ENCODE data around the gene INPP5D.
"Not testable (repeated sequence)": the region's sequence is repeated elsewhere in the genome, so short reads cannot be mapped to it uniquely, and the experiment has no call there.

INPP5D gene

DNA sequence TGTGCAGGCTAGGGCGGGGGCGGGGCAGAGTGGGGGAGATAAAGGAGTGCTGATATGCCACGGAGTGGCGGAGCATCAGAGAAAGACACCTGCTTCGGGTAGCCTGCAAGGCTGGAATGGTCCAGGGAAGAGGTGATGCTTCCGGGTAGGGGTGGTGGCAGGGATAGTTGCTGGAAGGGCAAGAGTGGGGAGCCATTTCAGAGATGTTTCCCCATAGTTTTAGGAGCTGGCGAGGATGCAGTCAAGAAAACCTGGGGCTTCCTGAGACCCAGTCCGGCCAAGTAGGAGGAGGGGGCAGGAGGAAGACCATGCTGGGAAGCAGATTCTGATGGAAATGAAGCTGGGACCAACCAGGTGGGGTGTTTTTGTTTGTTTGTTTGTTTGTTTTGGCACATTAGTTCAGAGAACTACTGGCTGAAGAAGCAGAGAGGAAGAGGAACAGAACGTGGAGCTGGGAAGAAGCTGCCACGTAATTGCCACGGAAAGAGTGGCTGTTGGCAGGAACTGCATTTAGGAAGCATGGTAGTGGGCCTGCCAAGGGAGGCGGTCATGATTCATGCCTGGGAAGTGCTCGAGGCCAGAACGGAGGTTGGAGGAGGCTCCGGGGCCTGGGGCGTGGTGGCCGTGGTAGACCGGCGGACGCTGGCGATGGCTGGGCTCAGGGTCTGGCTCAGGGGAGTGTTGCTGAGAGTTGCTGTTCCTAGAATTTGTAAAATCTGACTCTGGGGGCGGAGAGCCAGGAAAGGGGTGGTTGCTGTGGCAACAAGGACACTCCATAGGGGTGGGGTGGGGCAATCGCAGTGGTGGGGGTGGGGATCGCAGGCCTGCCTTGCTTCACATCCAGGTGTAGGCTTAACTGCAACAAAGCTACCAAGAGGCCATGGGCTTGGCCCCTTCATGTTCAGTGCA is 8.6 kb upstream of the INPP5D start:
- WGBS, 2 experiments: 14 to 16% methylated on average over 24 of the region's 24 CpGs
- H3K27me3 ChIP-seq (ENCODE audit: control insufficient read depth, insufficient read depth, low read length, poor library complexity, severe bottlenecking): peaks cover 26% of the 10 kb centered on the region
- no peak overlapping the region for H3K4me3 ChIP-seq (ENCODE audit: insufficient read depth, low read depth, low read length)

DNA sequence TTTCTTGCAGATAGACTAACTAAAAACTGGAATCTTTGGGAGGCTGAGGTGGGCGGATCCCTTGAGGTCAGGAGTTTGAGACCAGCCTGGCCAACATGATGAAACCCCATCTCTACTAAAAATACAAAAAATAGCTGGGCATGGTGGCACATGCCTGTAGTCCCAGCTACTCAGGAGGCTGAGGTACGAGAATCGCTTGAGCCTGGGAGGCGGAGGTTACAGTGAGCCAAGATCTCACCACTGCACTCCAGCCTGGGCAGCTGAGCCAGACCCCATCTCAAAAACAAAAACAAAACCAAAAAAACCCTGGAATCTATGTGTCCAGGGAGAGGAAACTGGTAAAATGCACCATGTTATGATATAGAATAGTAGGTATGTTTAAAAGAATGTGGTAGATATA is 7.6 kb upstream of the INPP5D start:
- 91 to 96% methylated on average over 4 of the region's 4 CpGs for WGBS, 2 experiments
- peaks cover 26% of the 10 kb centered on the region for H3K27me3 ChIP-seq (ENCODE audit: control insufficient read depth, insufficient read depth, low read length, poor library complexity, severe bottlenecking)
- H3K9me3 ChIP-seq (ENCODE audit: control insufficient read depth, low read length); H3K27ac ChIP-seq (ENCODE audit: insufficient read depth, low read depth, low read length, poor library complexity, severe bottlenecking); H3K4me1 ChIP-seq (ENCODE audit: control insufficient read depth, insufficient read depth, low read length); H3K4me3 ChIP-seq (ENCODE audit: insufficient read depth, low read depth, low read length); H3K36me3 ChIP-seq (ENCODE audit: control insufficient read depth, insufficient read depth, low read length): not testable (repeated sequence)

More for the DNA sequence above, 8.6 kb upstream of the INPP5D start:
- Histone ChIP-seq H3K4me1 (ENCODE audit: control insufficient read depth, insufficient read depth, low read length) (peaks cover 5% of the 10 kb centered on the region), H3K9me3 (ENCODE audit: control insufficient read depth, low read length) (no peaks in the 10 kb centered on the region), H3K27ac (ENCODE audit: insufficient read depth, low read depth, low read length, poor library complexity, severe bottlenecking) (no peak overlapping the region), H3K36me3 (ENCODE audit: control insufficient read depth, insufficient read depth, low read length) (no peaks in the 10 kb centered on the region)

DNA sequence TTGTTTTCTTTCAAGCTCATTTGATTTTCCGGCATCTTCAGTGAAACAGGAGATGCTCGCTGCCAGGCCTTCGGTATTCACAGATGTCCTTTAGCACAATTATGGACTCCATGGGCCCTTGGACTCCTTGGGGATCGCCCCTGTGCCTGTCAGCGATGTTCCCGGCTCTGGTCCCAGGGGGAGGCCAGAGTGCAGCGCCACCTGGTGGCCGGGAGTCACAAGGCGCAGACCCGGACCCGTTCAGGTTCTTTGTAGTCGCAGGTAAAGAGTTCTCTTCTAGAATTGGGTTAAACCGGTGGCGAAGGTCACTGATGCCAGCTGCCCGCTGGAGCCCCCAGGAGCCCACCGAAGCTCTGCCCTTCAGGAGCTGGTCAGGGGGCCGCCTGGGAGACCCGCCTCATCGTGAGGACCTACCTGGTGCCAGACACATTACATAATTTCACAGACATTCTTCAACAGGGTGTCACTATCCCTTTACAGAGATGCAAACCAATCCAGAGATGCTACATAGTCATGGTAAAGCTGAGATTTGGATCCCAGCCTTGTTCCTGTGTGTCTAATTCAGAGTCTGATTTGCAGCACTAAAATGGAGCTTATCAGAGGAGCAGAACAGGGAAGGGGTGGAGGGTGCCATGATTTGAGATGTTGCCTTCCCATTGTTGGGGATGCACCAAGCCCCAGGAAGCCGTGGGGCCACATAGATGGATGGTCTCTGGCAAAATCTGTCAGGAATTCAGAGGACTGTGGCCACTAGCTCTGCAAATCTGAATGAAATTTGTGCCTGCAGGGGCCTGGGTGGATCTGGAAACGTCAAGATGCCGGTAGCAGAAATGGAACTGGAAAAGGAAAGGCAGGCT is 6.0 kb upstream of the INPP5D start:
- peaks cover 26% of the 10 kb centered on the region for H3K27me3 ChIP-seq (ENCODE audit: control insufficient read depth, insufficient read depth, low read length, poor library complexity, severe bottlenecking)
- H3K27ac ChIP-seq (ENCODE audit: insufficient read depth, low read depth, low read length, poor library complexity, severe bottlenecking): no peak overlapping the region
- no peaks in the 10 kb centered on the region for H3K36me3 ChIP-seq (ENCODE audit: control insufficient read depth, insufficient read depth, low read length)
- no peak overlapping the region for H3K4me3 ChIP-seq (ENCODE audit: insufficient read depth, low read depth, low read length)
- whole genome bisulfite sequencing, 2 experiments: 30 to 31% methylated on average over 22 of the region's 22 CpGs
- H3K9me3 ChIP-seq (ENCODE audit: control insufficient read depth, low read length): no peaks in the 10 kb centered on the region
- peaks cover under 1% of the 10 kb centered on the region for H3K4me1 ChIP-seq (ENCODE audit: control insufficient read depth, insufficient read depth, low read length)

DNA sequence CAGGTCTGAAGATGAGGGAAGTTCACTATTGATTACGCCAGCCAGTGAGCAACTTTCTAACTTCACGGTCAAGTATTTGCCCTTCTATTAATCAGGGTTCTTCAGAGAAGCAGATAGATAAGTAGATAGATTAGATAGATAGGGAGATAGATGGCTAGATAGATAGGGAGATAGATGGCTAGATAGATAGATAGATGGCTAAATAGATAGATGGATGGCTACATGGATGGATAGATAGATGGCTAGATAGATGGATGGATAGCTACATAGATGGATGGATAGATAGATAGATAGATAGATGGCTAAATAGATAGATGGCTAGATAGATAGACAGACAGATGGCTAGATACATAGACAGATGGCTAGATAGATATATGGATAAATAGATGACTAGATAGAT is 4.8 kb upstream of the INPP5D start:
- Histone ChIP-seq H3K9me3 (ENCODE audit: control insufficient read depth, low read length) (no peaks in the 10 kb centered on the region), H3K36me3 (ENCODE audit: control insufficient read depth, insufficient read depth, low read length) (no peaks in the 10 kb centered on the region), H3K4me1 (ENCODE audit: control insufficient read depth, insufficient read depth, low read length) (no peaks in the 10 kb centered on the region), H3K4me3 (ENCODE audit: insufficient read depth, low read depth, low read length) (no peak overlapping the region), H3K27me3 (ENCODE audit: control insufficient read depth, insufficient read depth, low read length, poor library complexity, severe bottlenecking) (peaks cover 26% of the 10 kb centered on the region), H3K27ac (ENCODE audit: insufficient read depth, low read depth, low read length, poor library complexity, severe bottlenecking) (no peak overlapping the region)
- WGBS, 2 experiments: 92 to 96% methylated on average over 2 of the region's 2 CpGs

DNA sequence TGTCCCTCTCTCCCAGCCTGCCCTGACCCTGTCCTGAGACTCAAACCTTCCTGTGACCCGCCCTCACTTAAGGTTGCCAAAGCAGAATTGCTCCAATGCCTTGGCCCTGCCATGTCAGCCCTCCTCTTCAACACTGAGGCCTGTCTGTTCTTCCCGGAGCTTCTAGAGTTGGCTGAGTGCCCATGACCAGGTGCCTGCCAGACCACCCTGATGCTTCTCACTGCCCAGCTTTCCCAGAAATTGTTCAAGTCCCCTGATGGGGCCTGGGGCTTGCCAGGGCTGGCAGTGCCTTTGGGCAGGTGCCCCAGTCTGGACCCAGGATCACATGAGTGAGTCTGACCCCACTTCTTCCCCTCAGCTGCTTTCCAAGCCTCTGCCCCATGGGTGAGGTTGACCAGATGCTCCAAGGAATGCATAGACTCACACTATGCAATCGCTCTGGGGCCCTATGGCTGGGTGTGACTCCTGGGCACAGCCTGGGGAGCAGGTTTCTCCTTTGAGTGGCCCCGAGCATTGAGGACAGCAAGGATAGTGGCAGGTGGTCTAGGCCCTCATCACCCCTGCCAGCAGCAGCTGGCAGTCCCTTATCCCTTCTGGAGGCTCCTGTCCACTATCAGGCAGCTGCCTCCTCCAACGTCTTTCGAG is 3.1 kb upstream of the INPP5D start:
- Histone ChIP-seq H3K27me3 (ENCODE audit: control insufficient read depth, insufficient read depth, low read length, poor library complexity, severe bottlenecking) (peaks cover 13% of the 10 kb centered on the region), H3K4me1 (ENCODE audit: control insufficient read depth, insufficient read depth, low read length) (peaks cover 8% of the 10 kb centered on the region), H3K9me3 (ENCODE audit: control insufficient read depth, low read length) (no peaks in the 10 kb centered on the region), H3K36me3 (ENCODE audit: control insufficient read depth, insufficient read depth, low read length) (no peaks in the 10 kb centered on the region), H3K4me3 (ENCODE audit: insufficient read depth, low read depth, low read length) (no peak overlapping the region), H3K27ac (ENCODE audit: insufficient read depth, low read depth, low read length, poor library complexity, severe bottlenecking) (no peak overlapping the region)
- 89 to 90% methylated on average over 6 of the region's 6 CpGs for WGBS, 2 experiments

DNA sequence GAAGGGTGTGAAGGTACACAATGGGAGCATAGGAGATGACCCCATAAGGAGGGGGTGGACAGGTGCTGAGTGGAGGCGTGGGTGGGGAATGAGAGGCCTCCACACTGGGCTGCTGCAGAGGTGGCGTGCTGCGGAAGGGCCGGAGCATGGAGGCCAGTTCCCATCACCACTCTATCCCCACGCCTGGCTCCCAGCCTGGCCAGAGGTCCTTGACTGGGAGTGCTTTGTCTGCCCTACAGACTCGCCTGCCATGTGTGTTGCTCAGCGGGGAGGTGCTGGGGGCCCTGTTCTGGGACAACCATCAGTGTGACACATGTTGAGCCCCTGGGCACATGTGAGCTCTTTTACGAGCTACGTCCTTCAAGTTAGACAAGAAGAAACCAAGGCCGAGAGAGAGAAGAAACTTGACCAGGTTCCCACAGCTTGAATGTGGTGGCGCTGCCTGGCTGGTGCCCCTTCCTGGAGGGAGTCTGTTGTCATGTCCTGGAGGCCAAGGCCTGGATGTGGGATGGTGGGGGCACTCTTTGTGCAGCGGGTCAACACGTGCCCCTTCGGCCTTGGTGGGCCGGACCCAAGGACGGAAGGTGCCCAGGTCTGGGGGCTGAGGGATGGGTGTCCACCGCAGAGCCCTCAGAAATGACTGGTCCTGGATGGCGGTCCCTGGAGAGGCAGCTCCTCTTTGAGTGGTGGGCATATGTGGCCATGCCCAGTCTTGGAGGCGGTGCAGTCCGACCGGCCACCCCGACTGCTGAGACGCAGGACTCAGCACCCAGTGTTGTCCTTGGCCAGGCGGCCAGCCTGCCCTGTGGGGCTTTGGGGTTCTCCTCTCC is 1.2 kb upstream of the INPP5D start:
- 94 to 96% methylated on average over 24 of the region's 24 CpGs for WGBS, 2 experiments
- H3K27me3 ChIP-seq (ENCODE audit: control insufficient read depth, insufficient read depth, low read length, poor library complexity, severe bottlenecking): peaks cover 6% of the 10 kb centered on the region
- H3K4me1 ChIP-seq (ENCODE audit: control insufficient read depth, insufficient read depth, low read length): peaks cover 8% of the 10 kb centered on the region
- H3K27ac ChIP-seq (ENCODE audit: insufficient read depth, low read depth, low read length, poor library complexity, severe bottlenecking): no peak overlapping the region
- H3K4me3 ChIP-seq (ENCODE audit: insufficient read depth, low read depth, low read length): no peak overlapping the region
- no peaks in the 10 kb centered on the region for H3K36me3 ChIP-seq (ENCODE audit: control insufficient read depth, insufficient read depth, low read length)
- no peaks in the 10 kb centered on the region for H3K9me3 ChIP-seq (ENCODE audit: control insufficient read depth, low read length)

DNA sequence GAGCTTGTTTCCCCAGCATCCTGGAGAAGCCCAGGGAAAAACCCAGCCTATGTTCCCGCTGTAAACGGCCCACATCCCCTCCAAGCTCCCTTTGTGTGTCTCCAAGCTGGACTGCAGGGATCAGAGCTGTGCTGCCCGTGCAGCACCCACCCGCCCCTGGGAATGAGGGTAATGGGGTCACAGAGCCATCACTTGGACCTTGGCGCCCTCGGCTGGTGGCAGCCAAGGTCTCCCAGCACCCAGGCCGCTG is 670 bp upstream of the INPP5D start:
- no peak overlapping the region for H3K4me3 ChIP-seq (ENCODE audit: insufficient read depth, low read depth, low read length)
- peaks cover under 1% of the 10 kb centered on the region for H3K27me3 ChIP-seq (ENCODE audit: control insufficient read depth, insufficient read depth, low read length, poor library complexity, severe bottlenecking)
- H3K27ac ChIP-seq (ENCODE audit: insufficient read depth, low read depth, low read length, poor library complexity, severe bottlenecking): no peak overlapping the region
- H3K4me1 ChIP-seq (ENCODE audit: control insufficient read depth, insufficient read depth, low read length): peaks cover 8% of the 10 kb centered on the region
- no peaks in the 10 kb centered on the region for H3K9me3 ChIP-seq (ENCODE audit: control insufficient read depth, low read length)
- no peaks in the 10 kb centered on the region for H3K36me3 ChIP-seq (ENCODE audit: control insufficient read depth, insufficient read depth, low read length)
- 83 to 85% methylated on average over 7 of the region's 7 CpGs for WGBS, 2 experiments

DNA sequence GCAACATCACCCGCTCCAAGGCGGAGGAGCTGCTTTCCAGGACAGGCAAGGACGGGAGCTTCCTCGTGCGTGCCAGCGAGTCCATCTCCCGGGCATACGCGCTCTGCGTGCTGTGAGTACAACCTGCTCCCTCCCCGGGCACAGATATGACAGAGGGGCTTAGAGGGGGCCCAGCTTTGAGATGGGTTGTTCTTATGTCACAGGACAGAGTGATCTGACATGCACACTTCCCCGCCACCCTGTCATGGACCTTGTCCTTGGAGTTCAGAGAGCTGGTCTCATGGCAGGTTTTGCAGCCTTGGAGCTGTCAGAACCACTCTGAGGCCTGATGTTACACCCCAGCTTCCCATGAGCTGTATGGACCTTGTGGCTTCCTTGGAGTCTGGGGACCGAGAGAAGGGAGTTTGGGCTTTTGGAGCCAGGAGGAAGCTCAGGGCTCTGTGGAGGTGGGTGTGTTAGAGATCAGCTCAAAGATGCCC is 398 bp downstream of the INPP5D start:
- H3K4me1 ChIP-seq (ENCODE audit: control insufficient read depth, insufficient read depth, low read length): peaks cover 8% of the 10 kb centered on the region
- H3K4me3 ChIP-seq (ENCODE audit: insufficient read depth, low read depth, low read length): no peak overlapping the region
- no peaks in the 10 kb centered on the region for H3K27me3 ChIP-seq (ENCODE audit: control insufficient read depth, insufficient read depth, low read length, poor library complexity, severe bottlenecking)
- H3K27ac ChIP-seq (ENCODE audit: insufficient read depth, low read depth, low read length, poor library complexity, severe bottlenecking): no peak overlapping the region
- no peaks in the 10 kb centered on the region for H3K9me3 ChIP-seq (ENCODE audit: control insufficient read depth, low read length)
- no peaks in the 10 kb centered on the region for H3K36me3 ChIP-seq (ENCODE audit: control insufficient read depth, insufficient read depth, low read length)
- 94 to 95% methylated on average over 13 of the region's 13 CpGs for WGBS, 2 experiments

DNA sequence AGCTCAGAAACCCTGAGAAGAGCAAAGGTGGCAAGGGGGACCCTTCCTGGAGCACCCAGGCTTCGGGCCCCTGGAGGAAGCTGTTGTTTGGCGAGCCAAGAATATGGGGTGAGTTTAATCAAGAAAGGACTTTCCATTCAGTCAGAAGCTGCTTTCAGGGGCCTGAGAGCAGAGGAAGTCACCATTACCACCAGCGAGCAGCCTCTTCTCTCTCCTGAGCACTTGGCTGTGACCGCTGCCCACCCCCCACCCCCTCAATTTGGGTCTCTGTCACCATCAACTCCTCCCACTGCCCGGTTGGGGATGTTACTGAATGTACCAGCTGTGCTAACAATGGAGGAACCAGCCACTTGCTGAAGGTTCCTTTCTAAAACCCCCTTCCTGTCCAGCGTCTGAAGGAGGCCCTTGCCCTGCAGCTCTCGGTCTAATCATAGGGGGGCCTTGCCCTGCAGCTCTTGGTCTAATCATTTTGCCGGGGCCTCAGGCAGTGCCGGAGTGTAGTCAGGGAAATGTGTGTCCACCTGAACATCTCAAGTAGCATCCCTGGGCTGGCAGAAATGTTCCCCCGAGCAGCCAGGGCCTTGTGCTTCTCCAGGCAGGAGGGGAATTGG is 943 bp downstream of the INPP5D start:
- 81 to 88% methylated on average over 9 to 10 of the region's 10 CpGs for WGBS, 2 experiments
- H3K4me3 ChIP-seq (ENCODE audit: insufficient read depth, low read depth, low read length): no peak overlapping the region

More for the DNA sequence above, 943 bp downstream of the INPP5D start:
- no peaks in the 10 kb centered on the region for H3K27me3 ChIP-seq (ENCODE audit: control insufficient read depth, insufficient read depth, low read length, poor library complexity, severe bottlenecking)
- no peaks in the 10 kb centered on the region for H3K9me3 ChIP-seq (ENCODE audit: control insufficient read depth, low read length)
- H3K36me3 ChIP-seq (ENCODE audit: control insufficient read depth, insufficient read depth, low read length): no peaks in the 10 kb centered on the region
- H3K4me1 ChIP-seq (ENCODE audit: control insufficient read depth, insufficient read depth, low read length): peaks cover 8% of the 10 kb centered on the region
- H3K27ac ChIP-seq (ENCODE audit: insufficient read depth, low read depth, low read length, poor library complexity, severe bottlenecking): no peak overlapping the region

All from ectodermal cell (in vitro differentiated cells).